HG03439 (cell line): ENCODE results near the gene RBPMS2.
A peak's percentile ranks its signal among the peaks of the same experiment; 100 is the strongest.
"Not testable (repeated sequence)": the region's sequence is repeated elsewhere in the genome, so short reads cannot be mapped to it uniquely, and the experiment has no call there.

Experiments used
- ATAC-seq: cut with Tn5 transposase; IDR thresholded peaks from one replicate; pipeline ENCODE4 v1.9.1; 2021; ENCODE audit warnings: mild to moderate bottlenecking, moderate library complexity; ENCODE audit not compliant: unreplicated experiment

Gene RBPMS2

GRCh38 chr15:64755427-64755940 lies 19.9 kb downstream of the RBPMS2 start:
- no peak for ATAC-seq

GRCh38 chr15:64754663-64755426 lies 20.5 kb downstream of the RBPMS2 start:
- ATAC-seq, result no peak

DNA sequence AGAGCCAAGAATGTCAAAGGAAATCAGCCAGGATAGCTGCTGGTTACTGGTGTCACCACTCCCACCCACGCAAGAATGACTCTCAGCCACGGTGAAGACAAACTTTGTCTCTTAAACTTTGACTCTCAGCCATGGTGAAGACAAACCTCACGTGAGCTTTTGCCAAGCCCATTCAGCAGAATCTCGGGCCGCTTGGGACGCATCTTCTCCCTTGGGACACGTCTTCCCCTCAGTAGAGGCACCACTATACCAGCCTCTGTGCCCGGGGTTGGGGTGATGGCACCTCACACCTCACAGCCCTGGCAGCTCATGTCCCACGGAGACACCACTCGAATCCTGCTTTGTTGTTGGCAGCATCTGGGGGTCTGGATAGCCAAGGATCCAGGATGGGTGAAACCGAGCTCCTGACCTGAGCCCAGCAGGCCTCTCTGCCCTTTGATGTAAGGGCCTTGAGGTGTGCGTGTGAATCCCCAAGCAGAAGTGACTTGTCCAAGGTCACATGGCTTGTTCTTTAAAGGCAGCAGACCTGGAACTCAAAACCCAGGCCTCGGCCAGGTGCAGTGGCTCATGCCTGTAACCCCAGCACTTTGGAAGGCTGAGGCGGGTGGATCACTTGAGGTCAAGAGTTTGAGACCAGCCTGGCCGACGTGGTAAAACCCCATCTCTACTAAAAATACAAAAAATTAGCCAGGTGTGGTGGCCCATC lies 21.8 kb downstream of the RBPMS2 start:
- ATAC-seq, result peak; percentile 25

- ATAC-seq, result no peak
Measured at GRCh38 chr15:64751464-64751863, 23.9 kb downstream of the RBPMS2 start.

- no peak for ATAC-seq
Measured at GRCh38 chr15:64749999-64750657, 25.3 kb downstream of the RBPMS2 start.

- ATAC-seq, result no peak
Measured at GRCh38 chr15:64749167-64749566, 26.2 kb downstream of the RBPMS2 start.

DNA sequence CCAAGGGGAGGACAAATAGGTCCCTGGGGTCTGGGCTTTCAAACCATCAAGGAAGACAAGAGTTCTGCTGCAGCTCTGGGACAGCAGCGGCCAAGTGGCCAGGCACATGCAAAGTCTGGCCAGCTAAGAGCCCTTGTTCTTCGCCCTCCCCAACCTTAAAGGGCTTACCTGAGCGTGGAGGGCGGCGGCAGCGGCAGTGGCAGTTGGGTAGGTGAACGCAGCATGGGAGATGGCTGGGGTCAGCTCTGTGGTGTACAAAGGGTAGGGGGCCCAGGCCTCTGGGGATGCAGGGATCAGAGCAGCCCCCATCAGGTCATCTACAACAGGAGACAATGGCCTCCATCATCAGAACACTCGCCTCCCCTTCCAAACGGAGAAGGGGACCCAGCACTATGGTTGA lies 27.1 kb downstream of the RBPMS2 start:
- ATAC-seq, result no peak

- ATAC-seq, result no peak
Measured at GRCh38 chr15:64747578-64747977, 27.8 kb downstream of the RBPMS2 start.

- ATAC-seq, result no peak
Measured at GRCh38 chr15:64746921-64747320, 28.5 kb downstream of the RBPMS2 start.

- ATAC-seq, result no peak
Measured at GRCh38 chr15:64746356-64746755, 29.0 kb downstream of the RBPMS2 start.

DNA sequence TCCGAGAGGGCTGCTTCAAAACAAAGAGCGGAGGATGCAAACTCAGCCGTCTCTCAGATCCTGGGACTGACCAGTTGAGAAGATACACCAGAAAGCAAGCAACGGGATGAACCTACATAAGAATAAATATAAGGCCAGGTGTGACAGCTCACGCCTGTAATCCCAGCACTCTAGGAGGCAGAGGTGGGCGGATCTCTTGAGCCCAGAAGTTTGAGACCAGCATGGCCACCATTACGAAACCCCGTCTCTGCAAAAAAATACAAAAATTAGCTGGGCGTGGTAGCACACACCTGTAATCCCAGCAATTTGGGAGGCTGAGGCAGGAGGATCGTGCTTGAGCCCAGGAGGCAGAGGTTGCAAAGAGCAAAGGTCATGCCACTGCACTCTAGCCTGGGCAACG lies 31.7 kb downstream of the RBPMS2 start:
- ATAC-seq, result no peak

DNA sequence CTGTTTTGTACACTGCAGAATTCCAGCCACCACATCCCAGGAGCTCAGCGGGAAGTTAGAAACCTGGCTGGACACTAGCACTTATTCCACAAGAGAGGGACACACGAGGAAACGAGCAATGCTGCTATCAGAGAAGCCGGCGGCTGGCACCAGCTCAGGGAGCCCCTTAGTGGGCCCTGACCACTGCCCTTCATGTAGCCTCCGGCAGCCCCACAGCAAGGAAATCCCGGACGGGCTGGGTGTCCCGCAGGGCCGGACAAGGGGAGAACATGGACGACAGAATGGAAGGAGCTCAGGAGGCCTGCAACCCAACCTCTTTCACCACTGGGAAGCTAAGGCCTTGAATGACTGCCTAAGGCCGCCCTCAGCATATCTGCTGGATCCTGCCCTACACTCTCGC lies 32.5 kb downstream of the RBPMS2 start:
- ATAC-seq, result no peak

GRCh38 chr15:64742385-64742784 lies 33.0 kb downstream of the RBPMS2 start:
- ATAC-seq, result no peak

GRCh38 chr15:64741708-64742107 lies 33.7 kb downstream of the RBPMS2 start:
- ATAC-seq, result not testable (repeated sequence)

DNA sequence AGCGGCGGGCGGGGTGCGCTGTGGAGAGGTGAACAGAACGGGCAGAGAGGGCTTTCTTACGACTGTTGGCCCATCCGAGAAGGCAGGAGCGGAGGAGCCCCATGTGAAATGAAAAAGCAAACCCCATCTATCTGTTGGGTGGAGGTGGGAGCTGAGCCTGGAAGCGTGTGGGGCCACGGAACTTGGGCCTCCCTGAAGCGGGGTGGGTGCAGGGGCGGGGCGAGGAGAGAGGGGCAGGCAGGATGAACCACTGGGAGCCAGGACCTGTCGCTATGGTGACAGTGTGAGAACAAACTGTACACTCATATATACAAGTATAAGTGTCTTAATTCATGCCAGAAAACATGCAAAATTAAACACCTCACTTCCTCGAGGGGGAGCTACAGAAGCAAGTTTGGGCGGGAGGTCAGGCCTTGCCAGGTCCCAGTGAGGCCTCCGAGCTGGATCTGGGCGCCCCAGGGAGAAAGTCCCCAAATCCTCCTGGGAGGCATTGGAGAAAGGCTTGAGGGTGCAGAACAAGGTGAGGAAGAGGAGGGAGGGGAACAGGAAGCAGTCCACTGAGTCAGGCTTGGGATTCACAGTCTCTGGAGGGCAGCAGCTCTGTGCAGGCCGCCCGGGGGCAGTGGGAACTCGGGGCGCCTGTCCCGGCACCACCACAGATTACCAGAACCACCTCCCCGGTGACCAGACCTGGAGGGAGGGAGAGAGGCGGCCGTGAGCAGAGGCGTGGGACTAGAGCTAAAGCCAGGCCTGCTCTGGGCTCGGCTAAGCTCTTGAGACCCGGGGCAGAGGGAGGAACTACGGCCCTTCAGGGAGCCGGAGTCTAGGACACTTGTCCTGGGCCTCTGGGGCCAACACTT lies 34.8 kb downstream of the RBPMS2 start:
- no peak for ATAC-seq

GRCh38 chr15:64739577-64740143 lies 35.7 kb downstream of the RBPMS2 start:
- no peak for ATAC-seq

DNA sequence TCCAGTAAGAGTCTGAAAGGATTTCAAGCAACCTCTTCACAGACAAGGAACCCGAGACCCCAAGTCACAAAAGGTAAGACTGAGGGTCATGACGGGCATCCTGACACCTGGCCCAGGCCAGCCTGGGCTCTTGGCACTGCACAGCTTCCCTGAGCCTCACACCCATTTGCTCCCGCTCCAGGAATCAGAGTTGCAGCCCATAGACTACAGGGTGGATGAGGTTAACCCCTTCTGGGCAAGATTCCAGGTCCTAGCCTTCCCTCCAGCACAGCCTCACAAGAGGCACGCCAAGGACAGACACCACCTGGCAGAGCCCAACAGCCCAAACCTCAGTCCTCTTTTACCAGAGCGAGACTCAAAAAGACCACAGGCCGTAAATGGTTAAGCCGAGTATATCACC lies 36.2 kb downstream of the RBPMS2 start:
- ATAC-seq, result no peak

DNA sequence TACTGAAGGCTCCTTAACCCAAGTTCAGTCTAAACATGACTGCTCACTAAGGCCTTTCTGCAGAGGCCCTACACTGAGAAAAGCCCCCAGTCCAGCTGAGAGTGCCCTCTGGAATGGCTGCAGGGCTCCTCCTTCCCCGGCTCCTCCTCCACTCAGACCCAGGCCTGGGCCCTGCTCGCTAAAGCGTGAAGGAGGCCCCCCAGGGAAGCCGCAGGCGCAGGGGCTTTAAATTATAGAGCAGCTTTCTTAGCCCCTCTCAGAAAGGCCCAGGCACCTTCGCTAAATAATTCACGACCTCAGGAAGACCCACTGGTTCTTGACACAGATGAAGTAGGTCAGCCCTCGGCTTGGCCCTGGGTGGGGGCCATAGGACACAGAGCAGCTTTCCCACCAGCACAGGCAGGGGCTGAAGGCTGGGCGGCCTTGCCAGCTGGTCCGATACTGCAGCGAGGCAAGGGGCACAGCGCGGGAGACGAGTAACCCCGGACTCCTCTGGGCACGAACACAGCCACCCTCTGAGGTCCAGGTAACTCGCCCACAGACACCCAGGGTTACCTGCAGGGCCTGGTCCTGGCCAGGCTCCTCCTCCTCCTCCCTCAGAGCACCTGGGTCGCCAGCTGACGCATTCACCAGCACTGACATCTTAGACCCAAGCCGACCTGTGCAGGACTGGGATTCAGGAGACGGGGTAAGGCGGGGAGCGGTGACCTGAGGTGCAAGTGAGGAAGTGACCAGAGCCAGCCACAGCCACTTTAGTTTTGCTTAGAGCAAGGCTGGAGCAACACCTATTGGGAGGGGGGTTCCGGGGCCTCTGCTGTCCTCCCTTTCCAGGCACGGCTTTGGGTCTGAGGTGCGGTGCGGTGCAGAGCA lies 36.9 kb downstream of the RBPMS2 start:
- ATAC-seq, result no peak

GRCh38 chr15:64732156-64732860 lies 43.1 kb downstream of the RBPMS2 start:
- no peak for ATAC-seq
